ENCODE measurements around the gene ESPN. TPM values are rescaled to one million over a fixed set of nuclear protein-coding genes. Genes with fewer than 3 reads are reported as not detected.

ESPN gene
- total and polyA plus RNA-seq, 10 of the 15 experiments (the other 5 are each of a cell fraction or from before 2014, with no cell fraction given) = 0.18 to 0.71 (median 0.59) TPM; not detected in 7

DNA sequence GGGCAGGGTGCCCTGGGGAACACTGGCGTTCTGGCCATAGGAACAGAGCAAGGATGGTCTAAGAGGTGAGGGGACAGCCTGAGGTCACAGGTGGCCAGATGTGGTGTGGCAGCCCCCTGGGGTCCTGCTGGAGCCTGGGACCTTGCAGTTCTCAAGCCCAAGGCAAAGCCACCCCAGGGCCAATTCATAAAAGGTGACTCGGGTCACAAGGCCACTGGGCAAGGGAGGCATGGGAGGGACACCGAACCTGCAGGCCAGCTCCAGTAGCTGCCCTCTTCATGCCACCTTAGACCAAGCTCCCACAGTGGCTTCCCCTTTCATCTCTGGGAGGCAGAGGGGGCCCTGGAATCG lies 22.1 kb downstream of the ESPN start:
- H3K9me3 ChIP-seq (replicated peaks; ENCODE audit: control insufficient read depth, insufficient read depth, low read length) = no peaks in the 10 kb centered on the region
- BruUV-seq (replicated peaks) = no TSS peak
- ChIA-PET POLR2A (no interaction called here), SMC1A (ENCODE audit: uncharacterized antibody, unreplicated experiment) (no interaction called here), CTCF (interaction anchor here (0.5 to 1.5 kb wide), 2 partner anchors 43 to 453 kb away, joined by 3 to 5 read pairs; no protein-coding TSS in a partner anchor), RAD21 (ENCODE audit: unreplicated experiment) (no interaction called here)
- no peaks in the 10 kb centered on the region for H3K36me3 ChIP-seq (ENCODE audit: control insufficient read depth in 2 of 2, insufficient read depth in 2 of 2, low read length in 1 of 2)
- TF ChIP-seq ATF7 (IDR thresholded peaks at IDR 0.05; ENCODE audit: low read depth) = no peak
- TF ChIP-seq IKZF1 (conservative IDR thresholded peaks at IDR 0.05) = no peak
- TF ChIP-seq, protein P1, sequence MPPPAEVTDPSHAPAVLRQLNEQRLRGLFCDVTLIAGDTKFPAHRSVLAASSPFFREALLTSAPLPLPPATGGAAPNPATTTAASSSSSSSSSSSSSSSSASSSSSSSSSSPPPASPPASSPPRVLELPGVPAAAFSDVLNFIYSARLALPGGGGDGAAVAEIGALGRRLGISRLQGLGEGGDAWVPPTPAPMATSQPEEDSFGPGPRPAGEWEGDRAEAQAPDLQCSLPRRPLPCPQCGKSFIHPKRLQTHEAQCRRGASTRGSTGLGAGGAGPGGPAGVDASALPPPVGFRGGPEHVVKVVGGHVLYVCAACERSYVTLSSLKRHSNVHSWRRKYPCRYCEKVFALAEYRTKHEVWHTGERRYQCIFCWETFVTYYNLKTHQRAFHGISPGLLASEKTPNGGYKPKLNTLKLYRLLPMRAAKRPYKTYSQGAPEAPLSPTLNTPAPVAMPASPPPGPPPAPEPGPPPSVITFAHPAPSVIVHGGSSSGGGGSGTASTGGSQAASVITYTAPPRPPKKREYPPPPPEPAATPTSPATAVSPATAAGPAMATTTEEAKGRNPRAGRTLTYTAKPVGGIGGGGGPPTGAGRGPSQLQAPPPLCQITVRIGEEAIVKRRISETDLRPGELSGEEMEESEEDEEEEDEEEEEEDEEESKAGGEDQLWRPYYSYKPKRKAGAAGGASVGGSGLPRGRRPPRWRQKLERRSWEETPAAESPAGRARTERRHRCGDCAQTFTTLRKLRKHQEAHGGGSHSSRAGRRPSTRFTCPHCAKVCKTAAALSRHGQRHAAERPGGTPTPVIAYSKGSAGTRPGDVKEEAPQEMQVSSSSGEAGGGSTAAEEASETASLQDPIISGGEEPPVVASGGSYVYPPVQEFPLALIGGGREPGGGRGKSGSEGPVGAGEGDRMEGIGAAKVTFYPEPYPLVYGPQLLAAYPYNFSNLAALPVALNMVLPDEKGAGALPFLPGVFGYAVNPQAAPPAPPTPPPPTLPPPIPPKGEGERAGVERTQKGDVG (CRISPR knock-in tag; IDR thresholded peaks at IDR 0.05) = no peak
- no peak for TF ChIP-seq NFXL1 (IDR thresholded peaks at IDR 0.05; ENCODE audit: borderline replicate concordance)
- no peak for TF ChIP-seq CHD4 (IDR thresholded peaks at IDR 0.05)
- TF ChIP-seq RUNX3 (IDR thresholded peaks at IDR 0.05; ENCODE audit: low read length) = no peak
- TF ChIP-seq, protein P2, sequence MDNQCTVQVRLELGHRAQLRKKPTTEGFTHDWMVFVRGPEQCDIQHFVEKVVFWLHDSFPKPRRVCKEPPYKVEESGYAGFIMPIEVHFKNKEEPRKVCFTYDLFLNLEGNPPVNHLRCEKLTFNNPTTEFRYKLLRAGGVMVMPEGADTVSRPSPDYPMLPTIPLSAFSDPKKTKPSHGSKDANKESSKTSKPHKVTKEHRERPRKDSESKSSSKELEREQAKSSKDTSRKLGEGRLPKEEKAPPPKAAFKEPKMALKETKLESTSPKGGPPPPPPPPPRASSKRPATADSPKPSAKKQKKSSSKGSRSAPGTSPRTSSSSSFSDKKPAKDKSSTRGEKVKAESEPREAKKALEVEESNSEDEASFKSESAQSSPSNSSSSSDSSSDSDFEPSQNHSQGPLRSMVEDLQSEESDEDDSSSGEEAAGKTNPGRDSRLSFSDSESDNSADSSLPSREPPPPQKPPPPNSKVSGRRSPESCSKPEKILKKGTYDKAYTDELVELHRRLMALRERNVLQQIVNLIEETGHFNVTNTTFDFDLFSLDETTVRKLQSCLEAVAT (IDR thresholded peaks at IDR 0.05) = no peak
- no peak for TF ChIP-seq CREM (IDR thresholded peaks at IDR 0.05; ENCODE audit: low read depth)
- TF ChIP-seq, protein P3, sequence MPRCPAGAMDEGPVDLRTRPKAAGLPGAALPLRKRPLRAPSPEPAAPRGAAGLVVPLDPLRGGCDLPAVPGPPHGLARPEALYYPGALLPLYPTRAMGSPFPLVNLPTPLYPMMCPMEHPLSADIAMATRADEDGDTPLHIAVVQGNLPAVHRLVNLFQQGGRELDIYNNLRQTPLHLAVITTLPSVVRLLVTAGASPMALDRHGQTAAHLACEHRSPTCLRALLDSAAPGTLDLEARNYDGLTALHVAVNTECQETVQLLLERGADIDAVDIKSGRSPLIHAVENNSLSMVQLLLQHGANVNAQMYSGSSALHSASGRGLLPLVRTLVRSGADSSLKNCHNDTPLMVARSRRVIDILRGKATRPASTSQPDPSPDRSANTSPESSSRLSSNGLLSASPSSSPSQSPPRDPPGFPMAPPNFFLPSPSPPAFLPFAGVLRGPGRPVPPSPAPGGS (IDR thresholded peaks at IDR 0.05; ENCODE audit: borderline replicate concordance, insufficient read depth, low read depth, low read length, poor library complexity, severe bottlenecking) = no peak
- no peak for TF ChIP-seq JUNB (IDR thresholded peaks at IDR 0.05)
- TF ChIP-seq TAF1 (IDR thresholded peaks at IDR 0.05; ENCODE audit: borderline replicate concordance, low read depth, low read length) = no peak
- TF ChIP-seq, protein P4, sequence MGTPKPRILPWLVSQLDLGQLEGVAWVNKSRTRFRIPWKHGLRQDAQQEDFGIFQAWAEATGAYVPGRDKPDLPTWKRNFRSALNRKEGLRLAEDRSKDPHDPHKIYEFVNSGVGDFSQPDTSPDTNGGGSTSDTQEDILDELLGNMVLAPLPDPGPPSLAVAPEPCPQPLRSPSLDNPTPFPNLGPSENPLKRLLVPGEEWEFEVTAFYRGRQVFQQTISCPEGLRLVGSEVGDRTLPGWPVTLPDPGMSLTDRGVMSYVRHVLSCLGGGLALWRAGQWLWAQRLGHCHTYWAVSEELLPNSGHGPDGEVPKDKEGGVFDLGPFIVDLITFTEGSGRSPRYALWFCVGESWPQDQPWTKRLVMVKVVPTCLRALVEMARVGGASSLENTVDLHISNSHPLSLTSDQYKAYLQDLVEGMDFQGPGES (IDR thresholded peaks at IDR 0.05) = no peak
- no peak for TF ChIP-seq ZNF622 (IDR thresholded peaks at IDR 0.05)
- no peak overlapping the region for H3K27ac ChIP-seq (ENCODE audit: control insufficient read depth, insufficient read depth)
- FAIRE-seq = no peak
- H4K20me1 ChIP-seq (ENCODE audit: control insufficient read depth, insufficient read depth) = no peaks in the 10 kb centered on the region
- in situ Hi-C loops (cut with MboI) = no loop called here
- H3K4me2 ChIP-seq (ENCODE audit: control insufficient read depth, insufficient read depth) = no peak overlapping the region
- H3K4me1 ChIP-seq (ENCODE audit: control insufficient read depth, insufficient read depth, low read length) = no peaks in the 10 kb centered on the region; the same call in 1 of the 2 replicates
- ATAC-seq = no peak
- no peak overlapping the region for H3K4me3 ChIP-seq
- no peak overlapping the region for H3K9ac ChIP-seq (ENCODE audit: control insufficient read depth, insufficient read depth, low read length)
- no peak overlapping the region for H2AFZ ChIP-seq (ENCODE audit: control insufficient read depth, low read depth, low read length)
- peaks cover 5 to 6% of the 10 kb centered on the region in 2 experiments; a peak in 3 of 4 replicates for H3K27me3 ChIP-seq (replicated peaks in 1 of 2; ENCODE audit: control insufficient read depth in 2 of 2, insufficient read depth in 2 of 2, low read length in 1 of 2)
- no peaks in the 10 kb centered on the region for H3K79me2 ChIP-seq (ENCODE audit: control insufficient read depth, insufficient read depth, low read length)
- 45% methylated on average over 4 of the region's 4 CpGs for WGBS (ENCODE audit: insufficient coverage, insufficient replicate concordance, low lambda C conversion rate, missing lambda C conversion rate)
- intact Hi-C loops (cut with micrococcal nuclease; ENCODE audit: unreplicated experiment) = no loop called here
- DNase-seq (ENCODE audit: low read depth, low spot score) = no peak

Data from GM12878 (cell line).